NCI-H2196 (cell line): ENCODE data around the gene VPS39.
"Not testable (repeated sequence)": the region's sequence is repeated elsewhere in the genome, so short reads cannot be mapped to it uniquely, and the experiment has no call there.

Experiments
- DNase-seq: peaks from one replicate; lab custom pipeline; 2025; ENCODE audit not compliant: unreplicated experiment; lab: John Stamatoyannopoulos, UW

Gene VPS39, protein sequence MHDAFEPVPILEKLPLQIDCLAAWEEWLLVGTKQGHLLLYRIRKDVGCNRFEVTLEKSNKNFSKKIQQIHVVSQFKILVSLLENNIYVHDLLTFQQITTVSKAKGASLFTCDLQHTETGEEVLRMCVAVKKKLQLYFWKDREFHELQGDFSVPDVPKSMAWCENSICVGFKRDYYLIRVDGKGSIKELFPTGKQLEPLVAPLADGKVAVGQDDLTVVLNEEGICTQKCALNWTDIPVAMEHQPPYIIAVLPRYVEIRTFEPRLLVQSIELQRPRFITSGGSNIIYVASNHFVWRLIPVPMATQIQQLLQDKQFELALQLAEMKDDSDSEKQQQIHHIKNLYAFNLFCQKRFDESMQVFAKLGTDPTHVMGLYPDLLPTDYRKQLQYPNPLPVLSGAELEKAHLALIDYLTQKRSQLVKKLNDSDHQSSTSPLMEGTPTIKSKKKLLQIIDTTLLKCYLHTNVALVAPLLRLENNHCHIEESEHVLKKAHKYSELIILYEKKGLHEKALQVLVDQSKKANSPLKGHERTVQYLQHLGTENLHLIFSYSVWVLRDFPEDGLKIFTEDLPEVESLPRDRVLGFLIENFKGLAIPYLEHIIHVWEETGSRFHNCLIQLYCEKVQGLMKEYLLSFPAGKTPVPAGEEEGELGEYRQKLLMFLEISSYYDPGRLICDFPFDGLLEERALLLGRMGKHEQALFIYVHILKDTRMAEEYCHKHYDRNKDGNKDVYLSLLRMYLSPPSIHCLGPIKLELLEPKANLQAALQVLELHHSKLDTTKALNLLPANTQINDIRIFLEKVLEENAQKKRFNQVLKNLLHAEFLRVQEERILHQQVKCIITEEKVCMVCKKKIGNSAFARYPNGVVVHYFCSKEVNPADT

DNA sequence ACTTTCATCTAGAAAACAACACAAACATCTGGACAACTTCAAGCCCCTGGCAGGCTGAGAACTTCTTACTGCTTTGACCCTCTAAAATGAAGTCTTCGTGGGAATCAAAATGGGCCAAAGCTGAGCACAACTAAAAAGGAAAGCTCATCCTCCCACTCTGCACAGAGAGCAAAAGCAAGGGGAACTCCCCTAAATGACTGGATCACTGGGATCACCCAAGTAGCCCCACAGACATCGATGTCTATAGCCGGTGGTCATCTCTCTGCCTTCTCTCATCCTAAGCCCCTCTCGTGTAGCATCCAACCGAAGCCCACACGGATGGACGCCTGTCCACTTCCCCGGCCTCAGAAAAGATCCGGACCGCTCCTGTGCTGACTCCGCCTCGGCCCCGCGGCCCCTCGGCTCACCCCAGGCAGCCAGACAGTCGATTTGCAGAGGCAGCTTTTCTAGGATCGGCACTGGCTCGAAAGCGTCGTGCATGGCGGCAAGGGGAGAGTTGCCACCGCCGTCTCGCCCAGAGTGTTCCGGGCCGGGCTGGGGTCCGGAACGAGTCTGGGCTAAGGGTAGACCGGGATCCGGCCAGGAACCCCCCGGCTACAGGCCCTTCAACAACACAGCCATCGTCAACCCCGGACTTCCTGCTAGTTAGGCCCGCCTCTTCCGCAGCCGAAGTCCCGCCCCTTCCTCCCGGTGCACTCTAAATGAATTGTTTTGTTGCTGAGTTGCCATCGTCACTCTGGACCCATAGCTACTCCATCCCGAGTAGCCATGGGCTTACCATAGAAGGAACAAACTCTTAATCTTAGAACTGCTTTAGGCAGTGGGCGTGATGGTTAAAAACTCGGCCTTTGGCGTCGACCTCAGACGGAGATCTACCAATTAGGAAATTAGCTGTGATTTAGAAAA, at the start of gene VPS39:
Gene VPS39, minus strand, starts transcription at position 631 of the 906 bp plus-strand sequence. Its CDS starts 151 bp downstream, at position 480.
- DNase-seq, result peak; percentile 58

- no peak for DNase-seq
These were observed 45.2 kb upstream of the VPS39 start for GRCh38 chr15:42253300-42253699.

DNA sequence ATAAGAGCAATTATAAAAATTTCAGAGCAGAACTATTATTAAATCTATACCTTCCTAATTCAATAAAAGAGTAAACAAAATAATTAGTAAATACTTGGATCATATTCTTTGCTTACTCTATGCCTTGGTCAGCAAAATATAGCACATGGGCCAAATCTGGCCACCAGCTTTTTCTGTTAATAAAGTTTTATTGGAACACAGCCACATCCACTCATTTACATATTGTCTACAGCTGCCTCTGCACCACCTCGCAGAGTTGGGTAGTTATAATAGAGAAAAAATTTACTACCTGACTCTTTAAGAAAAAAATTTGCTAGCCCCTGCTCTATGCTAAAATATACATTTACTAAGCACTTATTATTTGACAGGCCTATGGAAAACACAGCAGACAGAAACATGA, 32.7 kb upstream of the VPS39 start:
- DNase-seq, result no peak

GRCh38 chr15:42239528-42240182, 31.6 kb upstream of the VPS39 start:
- DNase-seq, result no peak

DNA sequence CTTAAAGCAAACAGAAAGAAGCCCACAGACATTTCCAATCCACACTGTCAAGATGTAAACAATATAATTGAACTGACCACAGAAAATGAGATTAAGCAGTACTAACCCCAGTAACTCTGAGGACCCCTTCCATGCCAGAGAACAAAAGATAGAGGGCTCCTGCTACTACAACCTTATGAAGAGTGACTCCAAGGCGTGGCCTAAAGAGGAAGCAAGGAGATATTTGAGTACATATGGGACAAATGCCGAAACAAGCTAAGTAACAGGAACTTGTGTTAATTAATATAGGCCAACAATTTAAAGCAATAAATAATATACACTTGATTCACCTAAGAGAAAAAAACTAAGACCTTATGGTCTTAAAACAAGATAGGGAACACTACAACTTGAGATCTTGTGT, 25.0 kb upstream of the VPS39 start:
- DNase-seq, result no peak

DNA sequence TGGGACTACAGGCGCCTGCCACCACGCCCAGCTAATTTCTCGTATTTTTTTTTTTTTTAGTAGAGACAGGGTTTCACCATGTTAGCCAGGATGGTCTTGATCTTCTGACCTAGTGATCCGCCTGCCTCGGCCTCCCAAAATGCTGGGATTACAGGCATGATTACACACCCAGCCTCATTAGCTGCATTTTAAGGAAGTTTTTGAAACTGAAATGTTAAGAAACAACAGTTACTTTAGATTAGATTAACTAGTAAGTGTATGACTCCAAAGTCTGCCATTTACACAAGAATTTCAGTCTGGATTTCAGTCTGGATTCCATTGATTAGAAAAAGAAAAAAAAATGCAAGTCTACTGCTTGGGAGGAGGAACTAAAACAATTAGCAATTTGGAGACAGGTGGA, 24.5 kb upstream of the VPS39 start:
- DNase-seq, result no peak

DNA sequence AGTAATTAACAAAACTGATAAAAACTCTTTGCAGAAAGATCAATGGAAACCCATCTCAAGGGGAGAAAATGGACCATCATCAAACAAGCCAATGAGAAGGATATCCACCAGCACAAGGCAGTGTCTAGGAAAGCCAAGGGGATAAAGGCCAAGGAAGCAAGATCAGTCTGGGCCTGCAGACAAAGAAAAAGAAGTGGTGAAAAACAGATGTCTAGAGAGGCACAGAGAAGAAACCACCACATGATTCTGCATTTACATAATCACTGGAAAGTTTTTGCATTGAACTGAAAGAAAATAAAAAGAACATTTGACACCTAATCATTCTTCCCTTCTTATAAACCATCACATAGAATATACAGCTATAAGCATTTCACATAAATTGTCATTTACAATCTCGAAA, 23.0 kb upstream of the VPS39 start:
- no peak for DNase-seq

DNA sequence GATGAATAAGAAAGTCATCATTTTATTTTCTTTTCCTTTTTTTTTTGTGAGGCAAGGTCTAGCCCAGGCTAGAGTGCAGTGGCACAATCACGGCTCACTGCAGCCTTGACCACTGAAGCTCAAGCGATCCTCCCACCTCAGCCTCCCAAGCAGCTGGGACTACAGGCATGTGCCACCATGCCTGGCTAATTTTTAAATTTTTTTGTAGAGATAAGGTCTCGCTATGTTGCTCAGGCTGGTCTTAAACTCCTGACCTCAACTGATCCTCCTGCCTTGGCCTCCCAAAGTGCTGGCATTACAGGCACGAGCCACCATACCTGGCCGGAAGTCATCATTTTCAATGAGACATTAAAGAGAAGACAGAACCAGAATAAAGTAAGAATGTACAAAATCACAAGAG, 20.9 kb upstream of the VPS39 start:
- DNase-seq, result not testable (repeated sequence)

DNA sequence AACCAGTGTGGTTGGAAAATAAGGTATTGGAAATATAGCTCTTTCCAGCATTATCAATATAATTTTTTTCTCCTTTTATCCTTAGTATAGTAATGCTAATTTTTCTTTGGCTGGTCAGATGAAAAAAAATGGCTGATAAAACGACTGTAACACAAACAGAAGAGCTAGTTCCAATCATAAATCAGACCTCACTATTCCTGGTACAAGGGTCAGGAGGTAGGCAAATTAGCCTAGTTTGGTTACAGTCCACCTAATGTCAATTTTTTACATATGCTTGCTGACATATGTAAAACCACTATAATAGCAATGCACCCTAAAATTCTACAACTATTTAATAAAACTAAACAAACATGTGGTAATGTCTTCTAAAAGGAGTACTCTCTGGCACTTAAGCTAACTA, 19.9 kb upstream of the VPS39 start:
- DNase-seq, result no peak

GRCh38 chr15:42226648-42227047, 18.5 kb upstream of the VPS39 start:
- DNase-seq, result no peak

GRCh38 chr15:42220216-42220615, 12.1 kb upstream of the VPS39 start:
- no peak for DNase-seq

DNA sequence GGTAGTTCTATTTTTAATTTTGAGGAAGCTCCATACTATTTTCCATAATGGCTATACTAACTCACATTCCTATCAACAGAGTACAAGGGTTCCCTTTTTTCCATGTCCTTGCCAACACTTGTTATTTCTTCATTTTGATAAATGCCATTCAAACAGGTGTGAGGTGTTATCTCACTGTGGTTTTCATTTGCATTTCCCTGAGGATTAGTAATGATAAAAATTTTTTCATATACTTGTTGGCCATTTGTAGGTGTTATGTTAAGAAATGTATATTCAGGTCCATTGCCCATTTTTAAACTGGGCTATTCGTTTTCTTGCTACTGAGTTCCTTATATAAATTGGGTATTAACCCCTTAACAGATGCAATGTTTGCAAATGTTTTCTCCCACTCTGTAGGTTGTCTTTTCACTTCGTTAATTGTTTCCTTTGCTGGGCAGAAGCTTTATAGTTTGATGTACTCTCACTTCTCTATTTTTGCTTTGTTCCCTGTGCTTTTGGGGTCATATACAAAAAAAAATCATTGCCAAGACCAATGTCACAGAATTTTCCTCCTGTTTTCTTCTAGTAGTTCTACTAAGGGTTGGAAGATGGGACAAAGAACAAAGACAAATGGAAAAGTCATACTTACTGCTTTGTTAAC, 11.0 kb upstream of the VPS39 start:
- DNase-seq, result no peak

- DNase-seq, result no peak
These were observed 9.5 kb upstream of the VPS39 start for GRCh38 chr15:42217568-42217967.

DNA sequence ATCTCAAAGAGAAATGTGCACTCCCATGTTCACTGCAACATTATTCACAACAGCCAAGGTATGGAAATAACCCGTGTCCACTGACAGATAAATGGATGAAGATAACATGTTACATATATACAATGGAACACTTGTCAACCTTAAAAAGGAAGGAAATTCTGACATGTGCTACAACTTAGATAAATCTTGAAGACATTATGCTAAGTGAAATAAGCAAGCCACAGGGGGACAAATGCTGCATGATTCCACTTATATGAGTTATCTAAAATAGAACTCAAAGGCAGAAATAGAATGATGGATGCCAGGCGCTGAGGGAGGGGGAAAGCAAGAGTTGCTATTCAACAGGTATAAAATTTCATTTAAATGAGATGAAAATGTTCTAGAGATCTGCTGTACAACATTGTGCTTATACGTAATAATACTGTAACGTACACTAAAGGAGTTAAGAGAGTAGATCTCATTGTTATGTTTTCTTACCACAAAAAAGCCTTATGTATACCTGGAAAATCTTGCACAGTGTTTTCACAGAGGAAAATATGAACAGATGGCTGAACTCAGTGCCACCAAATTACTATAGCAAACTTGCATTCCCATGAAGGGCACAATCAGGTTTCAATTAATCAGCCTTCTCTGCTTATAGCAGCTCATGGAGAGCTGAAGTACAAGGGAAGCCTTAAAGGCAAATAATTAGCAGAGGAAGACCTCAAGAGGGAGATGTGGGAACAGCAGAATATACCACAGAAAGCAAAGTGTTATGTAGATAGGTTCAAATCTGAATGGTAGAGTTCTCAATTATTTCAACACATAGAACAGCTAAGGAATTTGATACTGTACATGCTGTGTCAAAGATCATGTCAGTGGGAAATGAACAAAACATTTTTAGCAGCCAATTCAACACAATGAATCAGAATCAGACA, 8.1 kb upstream of the VPS39 start:
- no peak for DNase-seq

DNA sequence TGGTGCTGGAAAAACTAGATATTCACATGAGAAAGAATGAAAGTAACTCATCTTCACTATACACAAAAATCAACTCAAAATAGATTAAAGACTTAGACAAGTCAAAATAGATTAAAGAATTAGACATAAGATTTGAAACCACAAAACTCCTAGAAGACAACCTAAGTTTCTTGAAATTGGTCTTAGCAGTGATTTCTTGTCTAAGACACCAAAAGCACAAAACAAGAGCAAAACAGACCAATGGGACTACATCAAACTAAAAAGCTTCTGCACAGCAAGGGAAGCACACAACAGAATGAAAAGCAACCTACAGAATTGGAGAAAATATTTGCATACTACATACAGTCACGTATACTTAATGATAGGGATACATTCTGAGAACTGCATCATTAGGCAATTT, 6.5 kb upstream of the VPS39 start:
- no peak for DNase-seq

DNA sequence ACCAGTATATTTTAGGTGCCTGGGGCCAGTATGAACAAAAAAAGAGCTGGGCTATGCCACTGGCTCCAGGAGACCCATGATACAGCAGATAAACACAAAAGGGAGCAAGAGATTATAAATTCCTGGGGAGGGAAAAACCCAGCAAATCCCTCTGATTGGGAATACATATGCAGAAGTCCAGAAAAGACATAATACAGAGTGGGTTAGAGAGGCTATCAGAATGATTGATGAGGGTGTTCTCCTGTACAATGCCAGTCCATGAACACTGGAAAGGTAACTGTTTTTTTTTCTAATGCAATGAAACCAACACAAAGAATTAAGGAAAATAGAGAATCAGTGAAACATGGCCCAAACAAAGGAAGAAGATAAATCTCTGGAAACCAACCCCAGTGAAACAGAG, 5.4 kb upstream of the VPS39 start:
- no peak for DNase-seq

DNA sequence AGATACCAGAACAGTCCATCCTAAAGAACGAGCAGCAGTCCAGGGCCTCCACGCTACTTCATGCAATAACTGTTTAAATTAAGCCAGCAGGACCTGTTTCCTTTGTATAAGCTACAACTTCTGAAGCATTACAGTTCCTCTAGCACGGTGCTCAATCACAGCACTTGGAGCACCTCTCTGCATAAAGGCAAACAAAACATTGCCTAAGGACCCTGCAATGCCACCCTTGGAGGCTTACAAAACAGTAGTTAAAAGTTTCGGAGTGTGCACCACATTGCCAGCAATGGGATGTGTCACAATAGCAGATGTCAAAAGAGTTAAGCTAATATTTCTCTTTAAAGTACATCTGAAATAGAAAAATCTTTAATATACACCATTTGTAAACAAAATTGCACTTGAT, 2.6 kb upstream of the VPS39 start:
- DNase-seq, result no peak

DNA sequence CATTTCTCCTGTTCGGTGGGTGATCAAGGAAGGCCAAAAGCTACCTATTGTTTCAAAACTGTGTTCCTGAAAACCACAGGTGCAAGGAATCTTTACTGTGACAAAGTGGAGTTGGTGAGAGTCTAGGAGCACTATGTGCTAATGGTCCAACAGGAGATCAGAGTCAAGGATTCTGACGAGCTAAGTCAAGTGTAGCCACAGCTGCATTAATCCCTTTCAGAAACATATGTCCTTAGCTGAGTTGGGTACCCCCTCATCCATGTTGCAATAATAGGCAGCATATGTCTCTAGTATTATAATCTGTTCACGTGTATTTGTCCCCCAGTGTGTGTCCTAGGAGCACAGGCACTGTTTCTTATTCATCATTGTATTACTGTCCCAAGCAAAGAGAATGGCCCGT, 1.7 kb downstream of the VPS39 start:
- no peak for DNase-seq

DNA sequence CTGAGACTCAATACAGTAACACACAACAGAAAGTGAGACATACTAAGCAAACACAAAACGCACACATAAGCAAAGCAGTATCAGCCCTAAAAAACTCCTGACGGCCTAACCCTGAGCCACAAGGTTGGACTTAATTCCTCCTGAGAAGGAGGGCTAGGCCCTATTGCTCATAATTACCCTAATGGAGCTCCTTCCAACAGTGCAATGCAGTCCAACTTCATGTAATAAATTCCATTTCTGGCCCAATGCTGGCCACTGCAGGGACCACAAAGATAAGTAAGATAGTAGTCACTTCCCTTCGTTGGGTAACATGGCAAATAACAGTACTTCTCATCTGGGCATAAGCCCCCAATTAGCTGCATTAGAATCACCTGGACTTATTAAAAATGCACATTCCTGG, 4.2 kb downstream of the VPS39 start:
- no peak for DNase-seq
